OCI-LY3 (cell line): ENCODE results near the gene TOPORS.

Experiments
- CTCF ChIP-seq: fragments of 200-600, 300-600 bp; sonication (generic); IDR thresholded peaks from 2 replicates; pipeline ENCODE4 v1.5.1; 2014; ENCODE audit warnings: antibody characterized with exemption, low read length, low read depth
- EZH2phosphoT487 ChIP-seq: fragments of 200-600 bp; shearing (Covaris generic); IDR thresholded peaks from 2 replicates; pipeline ENCODE4 v1.6.1; 2018; ENCODE audit warnings: antibody characterized with exemption, mixed run types, low read depth

GRCh38 chr9:32565967-32566366 is 13.6 kb upstream of the TOPORS start:
- TF ChIP-seq EZH2phosphoT487 (no peak), CTCF (no peak)
